ENCODE measurements around the gene SRCIN1.

Gene SRCIN1

GRCh38 chr17:38544175-38544838, 61.4 kb downstream of the SRCIN1 start:
- Histone ChIP-seq H3K27me3 (peaks cover 37% of the 10 kb centered on the region), H3K36me3 (no peaks in the 10 kb centered on the region), H3K4me3 (ENCODE audit: low read depth in 1 of 2, low read length in 1 of 2) (no peak overlapping the region), H3K9me3 (no peaks in the 10 kb centered on the region), H3K4me1 (ENCODE audit: control insufficient read depth in 1 of 2, insufficient read depth in 1 of 2, low read depth in 1 of 2, low read length in 1 of 2) (no peaks in the 10 kb centered on the region), H3K27ac (no peak overlapping the region)
- no peak for TF ChIP-seq CTCF (IDR thresholded peaks at IDR 0.05)

DNA sequence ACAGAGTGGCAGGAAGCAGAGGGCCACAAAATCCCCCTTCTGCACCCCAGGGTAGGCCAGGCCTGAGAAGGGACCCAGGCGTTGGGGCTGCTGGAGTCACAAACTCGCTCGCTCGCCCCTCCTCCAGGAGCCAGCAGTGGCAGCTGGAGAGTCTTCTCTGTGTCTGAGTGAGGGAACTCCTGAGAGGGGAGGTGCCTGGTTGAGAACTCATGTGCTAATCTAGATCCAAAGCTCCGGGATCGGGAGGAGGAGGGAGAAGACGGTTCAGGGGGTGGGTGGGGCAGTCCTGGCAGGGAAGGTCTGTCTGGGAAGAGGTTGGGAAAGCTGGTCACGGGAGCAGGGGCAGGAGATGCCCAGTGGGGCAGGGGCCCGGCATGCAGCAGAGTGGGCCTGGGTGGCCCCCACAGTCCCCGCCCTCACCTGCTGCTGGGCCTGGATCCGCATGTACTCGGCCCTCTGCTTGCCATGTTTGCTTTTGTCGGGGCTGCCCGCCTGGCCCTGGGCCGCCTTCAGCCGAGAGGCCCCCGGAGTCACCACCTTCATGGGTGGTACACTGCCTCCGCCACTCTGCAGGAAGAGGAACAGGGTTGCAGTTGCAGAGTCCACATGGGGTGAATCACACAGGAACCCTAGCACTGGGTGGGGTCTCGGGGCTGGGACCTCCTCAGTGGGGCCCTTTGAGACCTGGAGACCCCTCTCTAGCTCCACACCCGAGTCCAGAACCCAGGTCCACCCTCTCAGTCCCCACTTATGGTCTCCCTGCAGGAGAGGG, 62.2 kb downstream of the SRCIN1 start:
- Histone ChIP-seq H3K4me3 (ENCODE audit: low read depth in 1 of 2, low read length in 1 of 2) (no peak overlapping the region), H3K27me3 (peaks cover 38% of the 10 kb centered on the region), H3K27ac (no peak overlapping the region), H3K36me3 (no peaks in the 10 kb centered on the region), H3K9me3 (no peaks in the 10 kb centered on the region), H3K4me1 (ENCODE audit: control insufficient read depth in 1 of 2, insufficient read depth in 1 of 2, low read depth in 1 of 2, low read length in 1 of 2) (no peaks in the 10 kb centered on the region)
- no peak for TF ChIP-seq CTCF (IDR thresholded peaks at IDR 0.05)

GRCh38 chr17:38542286-38542685, 63.5 kb downstream of the SRCIN1 start:
- Histone ChIP-seq H3K27ac (no peak overlapping the region), H3K4me3 (ENCODE audit: low read depth in 1 of 2, low read length in 1 of 2) (no peak overlapping the region), H3K9me3 (no peaks in the 10 kb centered on the region), H3K27me3 (peaks cover 33% of the 10 kb centered on the region), H3K4me1 (ENCODE audit: control insufficient read depth in 1 of 2, insufficient read depth in 1 of 2, low read depth in 1 of 2, low read length in 1 of 2) (no peaks in the 10 kb centered on the region), H3K36me3 (no peaks in the 10 kb centered on the region)
- no peak for TF ChIP-seq CTCF (IDR thresholded peaks at IDR 0.05)

- Histone ChIP-seq H3K27me3 (peaks cover 26% of the 10 kb centered on the region), H3K9me3 (no peaks in the 10 kb centered on the region)
- no peak for TF ChIP-seq CTCF (IDR thresholded peaks at IDR 0.05)
These were observed 64.5 kb downstream of the SRCIN1 start for GRCh38 chr17:38541281-38541680.

DNA sequence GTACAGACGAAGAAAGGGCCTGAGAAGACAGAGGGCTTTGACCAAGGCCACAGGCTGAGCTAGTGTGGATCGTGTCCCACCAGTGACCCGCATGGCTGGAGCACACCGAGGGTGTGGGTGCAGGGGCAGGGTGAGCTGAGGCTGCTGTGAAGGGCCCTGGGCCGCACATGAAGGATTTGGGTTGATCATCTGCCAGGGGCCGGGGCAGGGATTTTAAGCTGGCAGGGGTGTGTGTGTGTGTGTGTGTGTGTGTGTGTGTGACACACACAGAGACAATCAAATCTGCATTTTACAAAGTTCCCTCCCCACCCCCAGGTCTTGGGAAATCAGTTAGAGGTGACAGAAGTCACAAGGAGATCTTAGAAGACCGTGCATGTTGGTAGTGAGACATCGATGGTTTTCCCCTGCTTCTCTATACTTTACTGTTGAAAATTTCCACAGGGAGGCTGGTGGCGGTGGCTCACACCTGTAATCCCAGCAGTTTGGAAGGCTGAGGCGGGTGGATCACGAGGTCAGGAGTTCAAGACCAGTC, 65.2 kb downstream of the SRCIN1 start:
- H3K27ac ChIP-seq: no peak overlapping the region
- no peaks in the 10 kb centered on the region for H3K9me3 ChIP-seq
- no peaks in the 10 kb centered on the region for H3K36me3 ChIP-seq
- no peaks in the 10 kb centered on the region for H3K4me1 ChIP-seq (ENCODE audit: control insufficient read depth in 1 of 2, insufficient read depth in 1 of 2, low read depth in 1 of 2, low read length in 1 of 2)
- no peak for TF ChIP-seq CTCF (IDR thresholded peaks at IDR 0.05)
- peaks cover 27% of the 10 kb centered on the region for H3K27me3 ChIP-seq
- H3K4me3 ChIP-seq (ENCODE audit: low read depth in 1 of 2, low read length in 1 of 2): no peak overlapping the region

More at GRCh38 chr17:38541281-38541680, 64.5 kb downstream of the SRCIN1 start:
- H3K27ac ChIP-seq: no peak overlapping the region
- H3K36me3 ChIP-seq: no peaks in the 10 kb centered on the region
- no peaks in the 10 kb centered on the region for H3K4me1 ChIP-seq (ENCODE audit: control insufficient read depth in 1 of 2, insufficient read depth in 1 of 2, low read depth in 1 of 2, low read length in 1 of 2)
- no peak overlapping the region for H3K4me3 ChIP-seq (ENCODE audit: low read depth in 1 of 2, low read length in 1 of 2)
